ENCODE data around the gene PRUNE1.

GRCh38 chr1:151007853-151008243 lies 401 bp upstream of the PRUNE1 start:
- TF ChIP-seq CTCF (IDR thresholded peaks at IDR 0.05), result no peak
- TF ChIP-seq POLR2A (IDR thresholded peaks at IDR 0.05), result no peak
